NCI-H82 treated with DMSO at 0.1 percent for 48 hours (cell line): Measurements from ENCODE around the gene PODN.

ENCODE experiments used
- DNase-seq: peaks from one replicate; lab custom pipeline; 2025; ENCODE audit not compliant: unreplicated experiment; lab: John Stamatoyannopoulos, UW

The PODN gene

GRCh38 chr1:53112861-53113260, 50.8 kb downstream of the PODN start:
- DNase-seq: no peak

- DNase-seq: no peak
Observed at GRCh38 chr1:53114090-53114489, 52.1 kb downstream of the PODN start.

- DNase-seq: no peak
Observed at GRCh38 chr1:53114581-53115400, 52.8 kb downstream of the PODN start.

- DNase-seq: peak; percentile 94
Observed at GRCh38 chr1:53115403-53116306, 53.6 kb downstream of the PODN start.

GRCh38 chr1:53116307-53116810, 54.3 kb downstream of the PODN start:
- peak; percentile 95 for DNase-seq

- DNase-seq: no peak
Observed at GRCh38 chr1:53116933-53117600, 55.1 kb downstream of the PODN start.

GRCh38 chr1:53117836-53118235, 55.8 kb downstream of the PODN start:
- DNase-seq: no peak

GRCh38 chr1:53120659-53121058, 58.6 kb downstream of the PODN start:
- no peak for DNase-seq

- DNase-seq: peak; percentile 46
Observed at GRCh38 chr1:53121319-53122172, 59.5 kb downstream of the PODN start.

- DNase-seq: no peak
Observed at GRCh38 chr1:53122201-53122885, 60.3 kb downstream of the PODN start.

- DNase-seq: no peak
Observed at GRCh38 chr1:53122961-53123413, 61.0 kb downstream of the PODN start.

- DNase-seq: no peak
Observed at GRCh38 chr1:53123453-53124140, 61.6 kb downstream of the PODN start.

- no peak for DNase-seq
Observed at GRCh38 chr1:53125122-53125521, 63.1 kb downstream of the PODN start.

GRCh38 chr1:53125623-53126360, 63.8 kb downstream of the PODN start:
- DNase-seq: no peak

GRCh38 chr1:53126495-53126894, 64.5 kb downstream of the PODN start:
- no peak for DNase-seq

GRCh38 chr1:53127546-53127945, 65.5 kb downstream of the PODN start:
- no peak for DNase-seq

GRCh38 chr1:53128401-53128800, 66.4 kb downstream of the PODN start:
- no peak for DNase-seq

- DNase-seq: no peak
Observed at GRCh38 chr1:53129891-53130597, 68.0 kb downstream of the PODN start.
